GM08714 (cell line): ENCODE data around the gene ABAT.

Experiments used
- H3K4me3 ChIP-seq: fragments of 200-500 bp; sonication (Bioruptor generic); 2 replicates; pipeline ENCODE4 v1.5.1; 2014; ENCODE audit warnings: mild to moderate bottlenecking, low read length, inconsistent platforms
- ZNF274 ChIP-seq: IDR thresholded peaks from 2 replicates; pipeline ENCODE4 v1.6.1; 2012; ENCODE audit warnings: mild to moderate bottlenecking, low read depth, low read length

ABAT gene

DNA sequence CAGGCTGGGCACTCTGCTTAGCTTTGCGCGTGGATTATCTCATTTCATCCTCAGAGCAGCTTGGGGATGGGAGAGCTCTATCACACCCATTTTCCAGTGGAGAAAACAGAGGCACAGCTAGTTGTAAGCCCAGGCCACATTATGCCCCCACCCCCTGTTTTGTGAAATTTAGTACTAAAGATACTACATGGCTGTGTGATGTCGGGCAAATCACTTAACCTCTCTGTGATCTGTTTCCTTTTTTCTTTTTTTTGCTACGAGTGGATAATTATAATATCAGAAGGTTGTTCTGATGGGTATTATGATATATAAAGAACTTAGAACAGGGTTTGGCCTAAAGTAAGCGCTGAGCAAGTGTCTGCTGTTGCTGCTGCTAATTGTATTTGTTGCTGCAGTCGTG, 41.6 kb downstream of the ABAT start:
- no peak for TF ChIP-seq ZNF274
- no peak overlapping the region for H3K4me3 ChIP-seq

DNA sequence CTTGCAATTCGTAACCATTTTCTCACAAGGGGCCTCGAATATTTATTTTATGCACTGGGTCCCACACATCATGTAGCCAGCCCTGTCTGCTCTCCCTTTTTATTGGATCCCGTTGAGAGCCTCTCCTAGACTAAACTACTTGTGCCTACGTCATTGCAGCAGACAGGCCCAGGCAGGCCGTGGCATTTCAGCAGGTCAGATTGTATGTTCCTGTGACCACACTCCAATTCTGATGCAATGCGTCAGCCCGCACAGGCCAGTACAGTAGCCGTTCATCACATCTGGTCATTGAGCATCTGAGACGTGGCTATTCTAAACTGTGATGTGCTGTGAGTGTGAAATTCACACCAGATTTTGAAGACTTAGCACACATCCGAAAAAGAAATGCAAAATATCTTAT, 42.2 kb downstream of the ABAT start:
- no peak for TF ChIP-seq ZNF274
- no peak overlapping the region for H3K4me3 ChIP-seq

DNA sequence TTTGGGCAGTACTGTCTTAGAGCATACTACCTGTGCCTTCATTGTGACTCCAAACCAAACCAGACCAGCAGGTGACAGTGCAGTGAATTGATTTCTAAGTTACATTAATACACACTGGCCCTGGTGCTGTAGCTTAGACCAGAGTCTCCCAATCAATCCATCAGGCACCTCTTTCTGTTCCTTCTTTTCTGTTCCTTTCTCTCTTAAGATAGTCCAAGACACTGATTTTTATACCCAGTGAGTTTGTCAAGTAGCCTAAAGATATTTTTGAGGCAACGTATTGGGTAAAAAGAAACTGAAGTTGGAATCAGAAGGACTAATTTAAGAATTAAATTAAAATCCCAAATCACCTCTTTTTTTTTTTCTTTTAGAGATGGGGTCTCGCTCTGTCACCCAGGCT, 43.1 kb downstream of the ABAT start:
- no peak for TF ChIP-seq ZNF274
- no peak overlapping the region for H3K4me3 ChIP-seq

DNA sequence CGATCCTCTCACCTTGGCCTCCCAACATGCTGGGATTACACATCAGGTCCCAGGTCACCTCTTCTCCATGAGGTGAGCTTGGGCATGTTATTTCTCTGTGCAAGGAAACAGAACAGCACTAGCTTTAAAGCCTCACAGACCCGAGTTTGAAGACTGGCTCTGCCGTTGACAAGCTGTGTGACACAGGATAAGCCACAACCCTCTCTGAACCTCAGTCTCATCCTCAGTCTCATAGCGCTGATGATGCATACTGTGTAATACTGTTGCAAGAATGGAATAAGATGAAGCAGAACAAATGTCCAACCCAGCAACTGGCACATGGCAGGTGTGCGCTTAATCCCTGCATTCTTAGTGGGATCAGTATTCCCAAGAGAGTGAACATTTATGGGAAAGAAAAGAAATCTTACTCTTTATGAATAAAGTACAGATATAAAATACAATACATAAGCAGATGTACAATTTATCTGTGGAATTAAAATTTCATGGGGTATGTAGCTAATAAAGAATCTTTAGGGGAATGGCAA, 43.5 kb downstream of the ABAT start:
- H3K4me3 ChIP-seq = no peak overlapping the region

DNA sequence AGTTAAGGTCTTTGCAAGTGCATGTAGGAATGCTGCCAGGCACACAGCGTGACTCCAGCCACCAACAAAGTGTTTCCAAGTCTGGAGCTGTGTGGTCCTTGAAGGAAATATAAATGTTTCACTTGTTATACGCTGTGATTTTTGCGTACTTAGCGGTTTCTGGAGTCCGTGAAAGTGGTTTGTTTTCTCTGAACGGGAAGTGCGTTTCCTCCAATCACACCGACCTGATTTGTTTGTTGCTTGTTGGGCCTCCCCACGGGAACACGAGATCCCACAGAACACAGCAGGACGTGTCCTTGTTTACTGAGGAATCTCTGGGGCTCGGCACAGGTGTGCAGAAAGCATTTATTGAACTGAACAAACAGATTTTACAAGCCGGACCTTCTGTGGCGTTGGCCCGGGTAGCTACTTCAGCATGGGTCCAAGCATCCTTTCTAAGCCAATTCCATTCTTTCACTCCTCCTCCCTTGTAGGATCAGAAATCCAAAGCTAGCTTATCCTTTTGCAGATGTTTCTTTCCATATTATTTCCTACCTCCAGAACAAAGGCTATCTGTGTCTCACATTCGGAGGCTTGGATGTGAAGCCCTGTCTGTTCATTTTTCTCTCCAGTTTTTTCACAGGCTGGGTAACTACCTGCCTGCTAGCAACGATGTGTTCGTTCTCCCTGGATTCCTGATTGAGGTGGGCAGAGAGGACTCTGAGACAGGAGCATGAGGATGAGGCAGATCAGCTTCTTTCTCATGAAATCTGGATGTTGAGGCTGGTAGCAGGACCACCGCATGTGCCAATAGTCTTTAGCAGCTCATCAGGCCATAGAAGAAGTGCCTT, 44.6 kb downstream of the ABAT start:
- no peak overlapping the region for H3K4me3 ChIP-seq
- no peak for TF ChIP-seq ZNF274

More for the DNA sequence above, 43.5 kb downstream of the ABAT start:
- TF ChIP-seq ZNF274 = no peak

DNA sequence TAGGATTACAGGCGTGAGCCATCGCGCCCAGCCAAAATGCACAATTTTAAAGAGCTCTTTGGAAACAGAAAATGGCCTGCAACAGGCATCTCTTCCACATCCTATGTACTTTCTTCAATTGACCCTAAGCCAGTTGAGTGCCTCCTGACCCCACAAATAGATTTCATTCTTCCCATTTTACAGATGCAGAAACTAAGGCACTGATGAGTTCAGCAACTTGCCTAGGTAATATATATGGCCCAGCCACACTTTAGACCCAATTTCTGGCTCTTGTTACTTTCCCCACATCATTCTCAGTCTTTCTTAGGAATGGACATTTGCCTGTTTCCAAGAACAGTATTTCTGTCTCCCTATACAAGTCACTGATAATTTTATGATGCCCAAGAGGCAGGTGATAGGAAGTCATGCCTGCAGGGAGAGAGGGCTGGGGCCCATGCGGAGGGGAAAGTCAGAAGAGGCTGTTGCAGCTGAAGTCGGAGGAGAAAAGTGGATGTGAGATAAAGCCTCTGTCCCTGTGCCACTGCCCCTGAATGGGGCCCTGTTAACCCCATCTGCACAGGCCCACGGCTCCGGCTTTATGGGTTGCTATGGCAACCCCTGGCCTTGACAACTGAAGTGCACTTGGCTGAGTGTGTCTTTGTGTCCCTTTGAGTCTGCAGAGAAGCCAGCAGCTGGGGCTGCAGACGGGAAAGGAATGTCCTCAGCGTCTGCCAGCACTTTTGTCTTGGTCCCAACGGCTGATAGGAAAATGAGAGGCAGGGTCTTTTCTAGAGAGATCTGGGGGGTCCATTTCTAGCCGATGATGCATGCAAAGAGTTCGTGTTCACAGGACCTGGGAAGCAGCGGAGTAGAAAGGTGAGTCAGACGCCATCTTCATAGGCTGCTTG, 45.9 kb downstream of the ABAT start:
- TF ChIP-seq ZNF274 = no peak
- no peak overlapping the region for H3K4me3 ChIP-seq

DNA sequence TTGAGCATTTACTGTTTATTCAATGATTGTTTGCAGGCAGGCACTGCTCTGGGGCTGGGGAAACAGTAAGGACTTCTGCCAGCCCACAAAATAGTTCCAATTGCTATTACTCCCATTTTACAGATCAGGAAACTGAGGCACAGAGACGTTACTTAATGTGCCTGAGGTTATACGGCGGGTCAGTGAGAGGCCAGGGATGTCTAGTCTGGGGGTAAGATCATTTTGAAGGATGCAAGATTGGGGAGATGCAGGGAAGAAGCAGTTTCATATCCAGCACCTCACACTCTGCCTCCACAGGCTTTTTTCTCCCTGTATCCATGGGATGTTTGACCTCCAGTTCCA, 46.5 kb downstream of the ABAT start:
- TF ChIP-seq ZNF274 = no peak
- H3K4me3 ChIP-seq = no peak overlapping the region

DNA sequence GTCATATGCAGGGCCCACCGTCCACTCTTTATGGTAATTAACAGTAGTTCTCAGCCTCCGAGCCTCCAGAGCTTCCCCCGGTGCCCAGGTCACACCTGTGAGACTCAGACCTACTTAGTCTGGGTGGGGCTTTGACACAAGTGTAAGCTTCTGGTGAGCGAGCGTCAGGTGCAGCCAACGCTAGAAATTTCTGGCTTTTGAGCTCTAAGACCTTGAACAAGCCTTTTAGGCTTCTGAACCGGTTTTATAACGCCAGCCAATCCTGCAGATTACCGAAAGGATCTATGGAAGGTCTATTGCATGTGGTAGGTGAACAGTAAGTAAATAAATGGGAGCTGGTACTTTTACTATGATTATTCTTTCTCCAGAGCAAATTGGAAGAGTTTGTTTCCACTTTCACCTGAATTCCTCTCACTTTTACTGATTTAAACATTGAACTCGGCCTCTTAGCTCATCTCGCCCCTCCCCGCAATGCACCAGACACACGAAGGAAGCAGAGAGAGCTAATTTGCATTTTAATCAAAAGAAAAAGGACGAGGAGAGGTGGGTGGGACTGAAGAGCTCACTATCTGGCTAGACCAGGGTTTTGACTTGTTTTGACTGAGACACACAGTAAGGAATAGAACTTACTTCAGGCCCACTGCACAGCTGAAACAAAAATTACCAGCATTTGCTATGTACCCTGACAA, 47.1 kb downstream of the ABAT start:
- TF ChIP-seq ZNF274 = no peak
- no peak overlapping the region for H3K4me3 ChIP-seq

DNA sequence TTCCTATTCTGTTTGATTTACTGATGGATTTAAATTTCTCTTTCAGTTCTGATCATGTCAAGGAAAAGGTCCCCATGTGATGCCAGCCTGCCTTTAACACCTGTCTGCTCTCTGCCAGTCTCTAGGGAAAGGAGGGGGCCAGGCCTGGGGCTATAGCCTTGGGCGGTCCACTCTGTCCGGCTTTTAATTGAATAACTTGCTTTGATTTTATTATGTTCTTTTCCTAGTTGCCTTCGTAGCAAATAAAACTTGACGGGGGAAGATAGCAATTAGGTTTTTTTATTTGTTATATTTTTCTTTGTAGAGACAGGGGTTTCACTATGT, 47.6 kb downstream of the ABAT start:
- H3K4me3 ChIP-seq = no peak overlapping the region
- TF ChIP-seq ZNF274 = no peak

DNA sequence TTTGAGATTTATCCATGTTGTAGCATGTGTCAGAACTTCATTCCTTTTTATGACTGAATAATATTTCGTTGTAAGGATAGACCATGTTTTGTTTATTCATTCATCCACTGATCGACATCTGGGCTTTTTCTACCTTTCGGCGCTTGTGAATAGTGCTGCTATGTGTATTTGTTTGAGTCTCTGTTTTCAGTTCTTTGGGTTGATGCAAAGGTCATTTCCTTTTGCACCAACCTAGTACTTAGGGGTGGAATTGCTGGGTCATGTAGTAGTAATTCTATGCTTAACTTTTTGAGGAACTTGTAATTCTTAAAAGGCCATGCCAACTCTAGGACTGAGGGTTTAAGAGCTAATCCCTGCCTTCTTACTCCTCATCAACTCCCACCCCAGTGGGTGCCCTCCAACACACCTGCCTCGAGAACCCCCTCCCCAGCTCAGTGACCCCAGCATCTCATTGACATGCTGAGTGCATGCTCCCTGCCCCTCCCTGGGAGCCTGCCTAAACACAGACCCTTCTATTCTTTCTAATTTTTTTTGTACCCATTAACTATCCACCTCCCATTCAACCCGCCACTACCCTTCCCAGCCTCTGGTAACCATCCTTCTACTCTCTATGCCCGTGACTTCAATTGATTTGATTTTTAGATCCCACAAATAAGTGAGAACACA, 51.2 kb downstream of the ABAT start:
- TF ChIP-seq ZNF274 = no peak
- H3K4me3 ChIP-seq = no peak overlapping the region

DNA sequence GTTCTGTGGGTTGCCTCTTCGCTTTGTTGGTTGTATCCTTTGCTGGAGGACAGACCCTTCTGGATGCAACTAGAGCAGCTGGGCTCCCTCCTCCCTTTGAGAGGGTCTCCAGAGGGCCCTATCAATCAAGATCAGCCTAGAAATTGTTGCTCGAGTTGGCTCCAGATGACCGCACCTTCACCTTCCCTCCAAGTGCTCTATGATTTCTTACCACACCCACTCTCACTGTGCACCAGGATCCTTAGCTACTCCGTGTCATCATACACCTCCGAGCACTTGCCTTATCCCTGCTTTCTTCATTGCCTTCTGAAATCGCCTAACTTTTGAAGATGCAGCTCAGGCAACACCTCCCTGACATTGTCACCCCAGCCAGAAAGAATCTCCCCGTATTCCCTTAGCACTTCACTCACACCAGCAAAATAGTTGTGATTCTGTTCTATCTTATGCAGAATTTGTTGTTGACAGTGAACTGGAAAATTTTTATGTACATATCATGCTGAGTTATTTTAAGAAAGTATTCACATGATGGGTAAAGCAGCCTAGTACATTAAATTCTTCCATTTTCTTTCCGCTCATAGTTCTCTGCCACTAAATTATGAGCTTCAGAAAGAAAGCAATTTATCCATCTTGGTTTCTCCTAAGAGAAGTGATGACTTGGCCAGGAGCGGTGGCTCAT, 52.9 kb downstream of the ABAT start:
- no peak for TF ChIP-seq ZNF274
- no peak overlapping the region for H3K4me3 ChIP-seq

DNA sequence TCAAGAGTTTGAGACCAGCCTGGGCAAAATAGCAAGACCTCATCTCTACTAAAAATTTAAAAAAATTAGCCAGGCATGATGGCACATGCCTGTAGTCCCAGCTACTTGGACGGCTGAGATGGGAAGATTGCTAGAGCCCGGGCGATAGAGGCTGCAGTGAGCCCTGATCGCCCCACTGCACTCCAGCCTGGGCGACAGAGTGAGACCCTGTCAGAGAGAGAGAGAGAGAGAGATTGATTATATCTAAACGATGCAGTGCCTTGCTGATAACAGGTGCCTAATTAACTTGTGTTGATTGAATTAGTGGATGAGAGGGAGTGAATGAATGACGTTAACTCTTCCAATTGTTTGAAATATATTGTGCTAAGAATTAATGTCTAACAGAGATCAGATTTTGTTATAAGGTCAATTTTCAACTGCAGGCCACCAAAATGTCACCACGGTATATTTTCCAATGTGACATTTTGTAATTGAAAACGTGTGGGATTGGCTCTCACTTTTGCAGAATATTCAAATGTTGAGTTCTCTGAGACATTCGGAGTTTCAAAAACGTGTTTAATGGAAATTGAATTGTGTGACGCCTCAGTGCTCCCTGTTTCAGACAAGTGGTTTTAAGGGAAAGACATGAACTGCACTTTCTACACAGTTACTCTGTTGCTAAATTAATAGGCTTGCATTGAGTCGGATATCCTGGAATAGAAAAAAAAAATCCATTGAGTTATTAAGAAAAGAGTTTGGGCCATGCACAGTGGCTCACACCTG, 53.6 kb downstream of the ABAT start:
- no peak for TF ChIP-seq ZNF274
- H3K4me3 ChIP-seq = no peak overlapping the region

DNA sequence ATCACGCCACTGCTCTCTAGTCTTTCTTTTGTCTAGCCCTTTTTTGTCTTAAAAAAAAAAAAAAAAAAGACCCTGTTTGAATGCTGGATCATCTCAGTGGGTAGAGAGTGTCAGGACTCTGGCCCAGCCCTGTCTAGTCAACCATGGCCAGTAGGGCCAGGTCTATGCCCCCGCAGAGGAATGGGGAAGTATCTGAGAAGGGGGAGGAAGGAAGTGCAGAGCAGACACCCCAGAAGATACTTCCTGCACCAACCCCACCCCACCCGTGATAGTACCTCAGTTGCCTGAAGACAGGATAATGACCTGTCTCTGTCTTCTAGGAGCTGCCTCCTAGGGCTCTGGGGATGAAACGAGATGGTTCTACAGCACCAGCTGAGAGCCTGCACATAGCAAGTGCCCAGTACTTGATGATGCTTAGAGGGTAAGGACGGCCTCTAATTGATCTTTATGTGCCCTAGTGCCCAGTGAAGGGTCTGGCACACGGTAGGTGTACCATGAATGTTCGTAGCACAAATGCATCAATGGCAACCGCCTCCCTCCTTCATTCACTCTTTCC, 55.4 kb downstream of the ABAT start:
- no peak for TF ChIP-seq ZNF274
- H3K4me3 ChIP-seq = no peak overlapping the region
